DND-41 (cell line): Measurements from ENCODE around the gene HYAL4.

Source experiments
- ATAC-seq: fragments of 200-7000 bp; cut with Tn5 transposase; 3 replicates; pipeline ENCODE4 v1.9.1; 2021; ENCODE audit warnings: low read depth; ENCODE audit not compliant: insufficient read depth
- DNase-seq: peaks from one replicate; pipeline ENCODE4 v3.0.0-alpha.2; 2020
- H2AFZ ChIP-seq: 2 replicates; pipeline ENCODE4 v1.6.0; 2012; ENCODE audit warnings: low read depth, low read length
- H3K27ac ChIP-seq: 2 replicates; pipeline ENCODE4 v1.5.1; 2012; ENCODE audit warnings: low read length, inconsistent platforms
- H3K27me3 ChIP-seq: fragments of 200-600 bp; sonication (generic); 2 replicates; pipeline ENCODE4 v1.6.0; 2012; ENCODE audit warnings: low read length, mild to moderate bottlenecking, inconsistent platforms; ENCODE audit not compliant: insufficient read depth, poor library complexity
- H3K36me3 ChIP-seq: 2 replicates; pipeline ENCODE4 v1.5.1; 2012; ENCODE audit warnings: low read length, inconsistent platforms; ENCODE audit not compliant: insufficient read depth
- H3K4me1 ChIP-seq: 2 replicates; pipeline ENCODE4 v1.5.1; 2012; ENCODE audit warnings: mild to moderate bottlenecking, low read length; ENCODE audit not compliant: insufficient read depth
- H3K4me2 ChIP-seq: 2 replicates; pipeline ENCODE4 v1.6.0; 2012; ENCODE audit warnings: mild to moderate bottlenecking, moderate library complexity, low read length, inconsistent platforms; ENCODE audit not compliant: insufficient read depth
- H3K4me3 ChIP-seq, 2 experiments: fragments of 200-600 bp in 1 of 2; shearing (Covaris generic) in 1 of 2; 2 replicates each; pipeline ENCODE4 v1.5.1; 2012 to 2016; ENCODE audit warnings: inconsistent platforms in 2 of 2, low read length in 2 of 2, mild to moderate bottlenecking in 2 of 2, low read depth in 1 of 2, moderate library complexity in 1 of 2
- H3K79me2 ChIP-seq: 2 replicates; pipeline ENCODE4 v1.6.0; 2012; ENCODE audit warnings: low read length, inconsistent platforms; ENCODE audit not compliant: insufficient read depth
- H3K9ac ChIP-seq: 2 replicates; pipeline ENCODE4 v1.6.0; 2012; ENCODE audit warnings: low read depth, mild to moderate bottlenecking, inconsistent platforms, low read length, moderate library complexity
- H3K9me3 ChIP-seq: 2 replicates; pipeline ENCODE4 v1.5.1; 2012; ENCODE audit warnings: low read length, moderate library complexity, mild to moderate bottlenecking, inconsistent platforms; ENCODE audit not compliant: insufficient read depth, severe bottlenecking
- H4K20me1 ChIP-seq: 2 replicates; pipeline ENCODE4 v1.6.0; 2012; ENCODE audit warnings: low read length; ENCODE audit not compliant: insufficient read depth
- CTCF ChIP-seq: IDR thresholded peaks from 2 replicates; pipeline ENCODE4 v1.5.1; 2012; ENCODE audit warnings: borderline replicate concordance, low read length, moderate library complexity, mild to moderate bottlenecking; ENCODE audit not compliant: poor library complexity, severe bottlenecking; ENCODE audit errors: extremely low read depth
- EZH2 ChIP-seq: IDR thresholded peaks from 3 replicates; pipeline ENCODE4 v1.6.1; 2012; ENCODE audit warnings: borderline replicate concordance, low read depth, mild to moderate bottlenecking, moderate library complexity, low read length, inconsistent platforms; ENCODE audit not compliant: severe bottlenecking

The HYAL4 gene

GRCh38 chr7:123844712-123845219 is at the start of gene HYAL4:
Gene HYAL4, plus strand, starts transcription at chr7:123845169. Its CDS starts 23,105 bp downstream, at chr7:123868274.
- no peak within 1 kb of the TSS for H3K4me2 ChIP-seq
- no peak within 1 kb of the TSS for H2AFZ ChIP-seq
- H3K27ac ChIP-seq = no peak within 1 kb of the TSS

GRCh38 chr7:123795917-123796316 is 49.1 kb upstream of the HYAL4 start:
- H3K27me3 ChIP-seq = no peaks in the 10 kb centered on the region
- no peak overlapping the region for H3K9ac ChIP-seq
- H3K79me2 ChIP-seq = no peaks in the 10 kb centered on the region
- H4K20me1 ChIP-seq = no peaks in the 10 kb centered on the region
- no peak for DNase-seq
- H3K36me3 ChIP-seq = no peaks in the 10 kb centered on the region
- TF ChIP-seq EZH2 = no peak
- TF ChIP-seq CTCF = no peak
- H3K9me3 ChIP-seq = no peaks in the 10 kb centered on the region
- peaks cover 13% of the 10 kb centered on the region for H3K4me1 ChIP-seq
- H2AFZ ChIP-seq = no peak overlapping the region
- no peak for ATAC-seq
- no peak overlapping the region for H3K27ac ChIP-seq
- H3K4me2 ChIP-seq = no peak overlapping the region
- no peak overlapping the region for H3K4me3 ChIP-seq

More at GRCh38 chr7:123844712-123845219, at the start of gene HYAL4:
- no peaks in the 10 kb centered on the region for H3K36me3 ChIP-seq
- no peaks in the 10 kb centered on the region for H3K79me2 ChIP-seq
- ATAC-seq (no peak), DNase-seq (no peak)
- H4K20me1 ChIP-seq = no peaks in the 10 kb centered on the region
- H3K9ac ChIP-seq = no peak within 1 kb of the TSS
- no peak within 1 kb of the TSS for H3K4me3 ChIP-seq
- no peaks in the 10 kb centered on the region for H3K27me3 ChIP-seq
- H3K9me3 ChIP-seq = no peaks in the 10 kb centered on the region
- TF ChIP-seq EZH2 = no peak
- no peak for TF ChIP-seq CTCF
- no peaks in the 10 kb centered on the region for H3K4me1 ChIP-seq

GRCh38 chr7:123796568-123796967 is 48.4 kb upstream of the HYAL4 start:
- Histone ChIP-seq H4K20me1 (no peaks in the 10 kb centered on the region), H3K27ac (no peak overlapping the region), H3K4me2 (no peak overlapping the region), H3K9ac (no peak overlapping the region), H3K4me1 (peaks cover 13% of the 10 kb centered on the region), H3K9me3 (no peaks in the 10 kb centered on the region), H3K79me2 (no peaks in the 10 kb centered on the region), H2AFZ (no peak overlapping the region), H3K27me3 (no peaks in the 10 kb centered on the region), H3K36me3 (no peaks in the 10 kb centered on the region), H3K4me3 (no peak overlapping the region)
- ATAC-seq = no peak
- DNase-seq = no peak
- no peak for TF ChIP-seq EZH2
- TF ChIP-seq CTCF = no peak
